ENCODE measurements around the gene ABL1.

GRCh38 chr9:130862747-130863146, 27.7 kb downstream of the ABL1 start:
- no peak for TF ChIP-seq CTCF (IDR thresholded peaks at IDR 0.05; ENCODE audit: low read depth, low read length)
- no peak for TF ChIP-seq POLR2A (IDR thresholded peaks at IDR 0.05; ENCODE audit: extremely low read depth, insufficient read length)
- no peak for TF ChIP-seq MYC (IDR thresholded peaks at IDR 0.05; ENCODE audit: low read depth, low read length)

Data from NB4 (cell line).